HK-2 (cell line): Measurements from ENCODE around the gene NUDT22.
A peak's percentile ranks its signal among the peaks of the same experiment; 100 is the strongest.

Experiments used
- DNase-seq: peaks from one replicate; pipeline ENCODE4 v3.0.0-alpha.2; 2018; ENCODE audit not compliant: unreplicated experiment

NUDT22 gene

GRCh38 chr11:64225608-64226506 lies at the start of gene NUDT22, which contains the start of gene TRPT1:
Gene NUDT22, plus strand, starts transcription at chr11:64226274. Its CDS starts 379 bp downstream, at chr11:64226653.
Gene TRPT1, minus strand, starts transcription at chr11:64226186. Its CDS starts 326 bp downstream, at chr11:64225860.
- peak; percentile 84 for DNase-seq

- DNase-seq, result no peak
Observed at GRCh38 chr11:64176751-64177150, 49.3 kb upstream of the NUDT22 start.

- no peak for DNase-seq
Observed at GRCh38 chr11:64178203-64178602, 47.9 kb upstream of the NUDT22 start.

- no peak for DNase-seq
Observed at GRCh38 chr11:64178951-64179639, 47.0 kb upstream of the NUDT22 start.

- DNase-seq, result no peak
Observed at GRCh38 chr11:64180891-64181290, 45.2 kb upstream of the NUDT22 start.

- DNase-seq, result peak; percentile 87
Observed at GRCh38 chr11:64181506-64182411, 44.3 kb upstream of the NUDT22 start.

- no peak for DNase-seq
Observed at GRCh38 chr11:64183890-64184289, 42.2 kb upstream of the NUDT22 start.

GRCh38 chr11:64185175-64185692 lies 40.8 kb upstream of the NUDT22 start:
- DNase-seq, result no peak

- DNase-seq, result peak; percentile 98
Observed at GRCh38 chr11:64185693-64186491, 40.2 kb upstream of the NUDT22 start, which contains the start of gene STIP1. Gene STIP1, plus strand, starts transcription at chr11:64186171. Its CDS starts 91 bp downstream, at chr11:64186262.

GRCh38 chr11:64186492-64187165 lies 39.4 kb upstream of the NUDT22 start:
- DNase-seq, result no peak

GRCh38 chr11:64192434-64192833 lies 33.6 kb upstream of the NUDT22 start:
- DNase-seq, result no peak

- no peak for DNase-seq
Observed at GRCh38 chr11:64196626-64197025, 29.4 kb upstream of the NUDT22 start.

GRCh38 chr11:64198511-64198910 lies 27.6 kb upstream of the NUDT22 start:
- no peak for DNase-seq

- DNase-seq, result no peak
Observed at GRCh38 chr11:64201543-64201942, 24.5 kb upstream of the NUDT22 start.

- DNase-seq, result no peak
Observed at GRCh38 chr11:64202992-64203391, 23.1 kb upstream of the NUDT22 start.

GRCh38 chr11:64203421-64204079 lies 22.5 kb upstream of the NUDT22 start:
- no peak for DNase-seq

- no peak for DNase-seq
Observed at GRCh38 chr11:64204080-64204440, 22.0 kb upstream of the NUDT22 start.

GRCh38 chr11:64204464-64204989 lies 21.5 kb upstream of the NUDT22 start:
- DNase-seq, result peak; percentile 68
